SK-N-MC (cell line): ENCODE data around the gene TNPO1.

Source experiments
- EZH2 ChIP-seq: fragments of 200-600 bp; sonication (generic); IDR thresholded peaks from one replicate; pipeline ENCODE4 v1.6.1; 2017; ENCODE audit warnings: antibody characterized with exemption
- POLR2AphosphoS5 ChIP-seq: IDR thresholded peaks from 2 replicates; pipeline ENCODE4 v1.6.1; 2012; ENCODE audit warnings: mild to moderate bottlenecking, low read depth, low read length, borderline replicate concordance

GRCh38 chr5:72954389-72954788 is 137.9 kb downstream of the TNPO1 start:
- no peak for TF ChIP-seq POLR2AphosphoS5
- no peak for TF ChIP-seq EZH2
